ENCODE data around the gene ATN1.

ATN1 gene

DNA sequence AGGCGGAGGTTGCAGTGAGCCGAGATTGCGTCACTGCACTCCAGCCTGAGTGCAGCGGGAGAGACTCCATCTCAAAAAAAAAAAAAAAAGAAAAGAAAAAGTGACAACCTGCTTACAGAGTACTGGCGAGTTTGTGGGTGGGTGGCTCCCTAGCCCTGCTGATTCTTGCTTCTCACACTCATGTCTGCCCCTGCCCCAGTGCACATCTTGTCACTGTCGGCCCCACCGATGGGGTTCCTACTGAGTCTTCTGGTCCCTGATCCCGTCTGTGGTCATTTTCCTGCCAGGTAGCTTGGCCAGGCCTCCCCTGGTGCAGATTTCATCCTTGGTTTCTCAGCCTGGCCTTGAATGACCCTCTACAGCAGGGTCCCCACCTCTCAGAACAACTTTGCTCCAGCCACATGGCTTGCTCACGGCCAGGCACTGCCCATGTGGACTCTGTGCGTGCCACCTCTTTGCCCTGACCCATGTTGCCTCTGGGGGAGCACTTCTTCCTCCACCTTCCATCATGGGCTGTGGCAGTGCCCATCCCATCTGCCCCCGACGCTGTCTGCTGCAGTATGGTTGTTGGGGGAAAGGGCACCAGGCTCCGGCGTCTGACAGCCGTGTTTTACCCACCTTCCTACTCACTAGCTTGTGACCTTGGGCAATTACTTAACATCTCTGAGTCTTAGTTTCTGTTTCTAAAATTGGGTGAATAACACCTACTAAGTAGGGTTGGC is 21.3 kb downstream of the ATN1 start:
- TF ChIP-seq ZSCAN16 (tag by site-specific recombination; IDR thresholded peaks at IDR 0.05) (no peak), CTCF (tag by site-specific recombination; IDR thresholded peaks at IDR 0.05) (peak; percentile 53), SCRT2 (tag by site-specific recombination; IDR thresholded peaks at IDR 0.05) (no peak), ZBTB21 (tag by site-specific recombination; IDR thresholded peaks at IDR 0.05) (no peak)
- CTCF ChIA-PET = interaction anchor here (0.6 to 2.8 kb wide), 6 partner anchors 10 to 194 kb away, joined by 3 to 10 read pairs (median 4); no protein-coding TSS in a partner anchor
- POLR2A ChIA-PET = interaction anchor here (1.0 kb wide), 1 partner anchor 159 kb away, joined by 4 read pairs; no protein-coding TSS in a partner anchor
- Histone ChIP-seq H3K9me3 (ENCODE audit: control insufficient read depth, insufficient read depth, low read depth, low read length) (no peaks in the 10 kb centered on the region), H3K36me3 (ENCODE audit: control insufficient read depth in 2 of 2, insufficient read depth in 1 of 2, low read length in 2 of 2) (peaks cover 0 to 10% of the 10 kb centered on the region in 2 experiments; a peak in 1 of 3 replicates), H3K4me3 (ENCODE audit: low read depth, low read length) (no peak overlapping the region), H3K4me1 (ENCODE audit: control insufficient read depth, insufficient read depth, low read length) (peaks cover 14% of the 10 kb centered on the region), H3K27ac (ENCODE audit: extremely low read depth, low read depth, low read length) (no peak overlapping the region)

- CTCF ChIA-PET = interaction anchor here (1.2 to 2.8 kb wide), 3 partner anchors 11 to 180 kb away, joined by 4 to 10 read pairs (median 4); no protein-coding TSS in a partner anchor
Measured at GRCh38 chr12:6950401-6950801, 22.6 kb downstream of the ATN1 start.

More at GRCh38 chr12:6950401-6950801, 22.6 kb downstream of the ATN1 start:
- no peak overlapping the region for H3K27ac ChIP-seq (ENCODE audit: extremely low read depth, low read depth, low read length)
- POLR2A ChIA-PET = no interaction called here
- peaks cover 9% of the 10 kb centered on the region for H3K4me1 ChIP-seq (ENCODE audit: control insufficient read depth, insufficient read depth, low read length)
- no peak overlapping the region for H3K4me3 ChIP-seq (ENCODE audit: low read depth, low read length)
- H3K36me3 ChIP-seq (ENCODE audit: control insufficient read depth in 2 of 2, insufficient read depth in 1 of 2, low read length in 2 of 2) = peaks cover 0 to 7% of the 10 kb centered on the region in 2 experiments; a peak in 1 of 3 replicates
- no peaks in the 10 kb centered on the region for H3K9me3 ChIP-seq (ENCODE audit: control insufficient read depth, insufficient read depth, low read depth, low read length)
- TF ChIP-seq ZNF521 (tag by site-specific recombination; IDR thresholded peaks at IDR 0.05) (no peak), ZBTB10 (tag by site-specific recombination; IDR thresholded peaks at IDR 0.05) (no peak), ZNF501 (tag by site-specific recombination; IDR thresholded peaks at IDR 0.05) (no peak), ZNF560 (tag by site-specific recombination; IDR thresholded peaks at IDR 0.05; ENCODE audit: borderline replicate concordance) (no peak), ZNF324 (tag by site-specific recombination; IDR thresholded peaks at IDR 0.05) (no peak), GLIS2 (tag by site-specific recombination; IDR thresholded peaks at IDR 0.05) (no peak), BCL11A (tag by site-specific recombination; IDR thresholded peaks at IDR 0.05; ENCODE audit: low read depth) (no peak), ZNF112 (tag by site-specific recombination; IDR thresholded peaks at IDR 0.05) (no peak), ZNF791 (tag by site-specific recombination; IDR thresholded peaks at IDR 0.05) (no peak), ZNF174 (tag by site-specific recombination; IDR thresholded peaks at IDR 0.05) (no peak), TRIM28 (IDR thresholded peaks at IDR 0.05; ENCODE audit: borderline replicate concordance, low read length) (no peak), ZNF121 (tag by site-specific recombination; IDR thresholded peaks at IDR 0.05) (no peak), ZNF473 (tag by site-specific recombination; IDR thresholded peaks at IDR 0.05) (no peak)
- TF ChIP-seq, protein P1, sequence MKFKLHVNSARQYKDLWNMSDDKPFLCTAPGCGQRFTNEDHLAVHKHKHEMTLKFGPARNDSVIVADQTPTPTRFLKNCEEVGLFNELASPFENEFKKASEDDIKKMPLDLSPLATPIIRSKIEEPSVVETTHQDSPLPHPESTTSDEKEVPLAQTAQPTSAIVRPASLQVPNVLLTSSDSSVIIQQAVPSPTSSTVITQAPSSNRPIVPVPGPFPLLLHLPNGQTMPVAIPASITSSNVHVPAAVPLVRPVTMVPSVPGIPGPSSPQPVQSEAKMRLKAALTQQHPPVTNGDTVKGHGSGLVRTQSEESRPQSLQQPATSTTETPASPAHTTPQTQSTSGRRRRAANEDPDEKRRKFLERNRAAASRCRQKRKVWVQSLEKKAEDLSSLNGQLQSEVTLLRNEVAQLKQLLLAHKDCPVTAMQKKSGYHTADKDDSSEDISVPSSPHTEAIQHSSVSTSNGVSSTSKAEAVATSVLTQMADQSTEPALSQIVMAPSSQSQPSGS (tag by site-specific recombination; IDR thresholded peaks at IDR 0.05; ENCODE audit: low read depth) = no peak
